ENCODE measurements around the gene MEAK7.

DNA sequence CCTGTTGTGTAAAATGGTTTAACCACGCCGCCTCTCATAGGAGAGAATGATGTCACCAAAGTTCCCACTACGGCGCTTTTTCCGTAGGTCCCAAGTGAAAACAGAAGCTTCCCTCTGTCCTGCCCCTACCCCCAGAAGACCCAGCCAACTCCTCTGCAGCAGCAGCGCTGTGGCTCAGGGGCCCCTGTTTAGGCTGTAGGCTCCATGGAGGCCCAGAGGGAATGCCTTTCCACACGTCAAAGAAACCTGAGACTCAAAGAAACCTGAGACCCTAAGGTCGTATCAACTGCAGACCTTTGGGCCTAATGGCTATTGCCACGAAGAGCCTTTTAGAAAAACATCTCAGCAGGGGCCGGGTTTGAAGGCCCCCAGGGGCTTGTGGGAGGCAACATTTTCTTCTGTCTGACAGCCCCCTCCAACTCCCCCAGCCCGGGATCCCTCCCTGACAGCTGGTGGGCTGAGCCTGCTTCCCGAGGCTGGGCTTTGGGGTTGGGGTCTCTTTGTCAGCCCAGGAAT, 43.1 kb upstream of the MEAK7 start:
- TF ChIP-seq, protein P1, sequence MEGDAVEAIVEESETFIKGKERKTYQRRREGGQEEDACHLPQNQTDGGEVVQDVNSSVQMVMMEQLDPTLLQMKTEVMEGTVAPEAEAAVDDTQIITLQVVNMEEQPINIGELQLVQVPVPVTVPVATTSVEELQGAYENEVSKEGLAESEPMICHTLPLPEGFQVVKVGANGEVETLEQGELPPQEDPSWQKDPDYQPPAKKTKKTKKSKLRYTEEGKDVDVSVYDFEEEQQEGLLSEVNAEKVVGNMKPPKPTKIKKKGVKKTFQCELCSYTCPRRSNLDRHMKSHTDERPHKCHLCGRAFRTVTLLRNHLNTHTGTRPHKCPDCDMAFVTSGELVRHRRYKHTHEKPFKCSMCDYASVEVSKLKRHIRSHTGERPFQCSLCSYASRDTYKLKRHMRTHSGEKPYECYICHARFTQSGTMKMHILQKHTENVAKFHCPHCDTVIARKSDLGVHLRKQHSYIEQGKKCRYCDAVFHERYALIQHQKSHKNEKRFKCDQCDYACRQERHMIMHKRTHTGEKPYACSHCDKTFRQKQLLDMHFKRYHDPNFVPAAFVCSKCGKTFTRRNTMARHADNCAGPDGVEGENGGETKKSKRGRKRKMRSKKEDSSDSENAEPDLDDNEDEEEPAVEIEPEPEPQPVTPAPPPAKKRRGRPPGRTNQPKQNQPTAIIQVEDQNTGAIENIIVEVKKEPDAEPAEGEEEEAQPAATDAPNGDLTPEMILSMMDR (IDR thresholded peaks at IDR 0.05), result no peak
- TF ChIP-seq POLR2A (IDR thresholded peaks at IDR 0.05), result no peak

All from Peyer's patch (tissue), 4 donors.